HL-60 (cell line): ENCODE data around the gene TOX2.

Experiments
- DNase-seq, 2 experiments: peaks; one replicate each; pipeline ENCODE4 v3.0.0-alpha.2; 2010 to 2020; ENCODE audit warnings: low read depth in 1 of 2, low spot score in 1 of 2
- H3K27ac ChIP-seq: fragments of 250-450 bp; sonication (Bioruptor Pico); replicated peaks from 2 replicates; pipeline ENCODE4 v1.5.1; 2020; ENCODE audit warnings: mild to moderate bottlenecking, moderate library complexity
- H3K27me3 ChIP-seq: fragments of 250-450 bp; sonication (Bioruptor Pico); 2 replicates; pipeline ENCODE4 v1.5.1; 2021; ENCODE audit warnings: mild to moderate bottlenecking, moderate library complexity; ENCODE audit not compliant: insufficient read depth, poor library complexity, severe bottlenecking
- H3K4me3 ChIP-seq: replicated peaks from 2 replicates; pipeline ENCODE4 v1.5.1; 2011; ENCODE audit warnings: mild to moderate bottlenecking, control low read depth, low read length; ENCODE audit not compliant: insufficient read depth
- GABPA ChIP-seq: IDR thresholded peaks from 2 replicates; pipeline ENCODE4 v1.6.1; 2012; ENCODE audit warnings: low read depth
- POLR2AphosphoS5 ChIP-seq: IDR thresholded peaks from 2 replicates; pipeline ENCODE4 v1.6.1; 2012; ENCODE audit warnings: low read depth
- REST ChIP-seq: IDR thresholded peaks from 2 replicates; pipeline ENCODE4 v1.6.1; 2012; ENCODE audit warnings: low read depth; ENCODE audit not compliant: insufficient replicate concordance
- SPI1 ChIP-seq: IDR thresholded peaks from 2 replicates; pipeline ENCODE4 v1.6.1; 2012; ENCODE audit warnings: low read depth, mild to moderate bottlenecking, borderline replicate concordance
- TF ChIP-seq, protein P1 (sequence below): IDR thresholded peaks from one replicate; pipeline ENCODE4 v1.5.1; 2011; ENCODE audit warnings: low read length, control low read depth, inconsistent platforms; ENCODE audit not compliant: insufficient read depth

Gene TOX2

DNA sequence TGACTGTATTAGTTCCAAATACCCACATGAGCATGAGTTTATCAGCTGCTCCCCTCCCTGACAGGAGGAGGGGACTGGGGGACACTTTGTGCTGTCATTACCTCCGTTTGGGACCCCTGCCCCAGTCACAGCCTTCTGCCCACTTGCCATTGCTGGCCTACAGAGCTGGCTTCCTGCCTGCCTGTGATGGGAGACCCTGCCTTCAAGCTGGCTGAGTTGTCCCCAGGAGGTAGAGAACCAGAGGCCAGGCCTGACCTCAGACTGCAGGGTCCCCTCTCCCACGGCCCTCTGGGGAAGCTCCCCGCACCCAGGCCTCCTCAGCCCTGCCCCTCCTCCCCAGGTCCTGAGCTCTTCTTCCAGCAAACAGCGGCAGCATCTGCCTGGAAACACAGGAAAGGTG is 166.8 kb downstream of the TOX2 start:
- DNase-seq: no peak
- TF ChIP-seq REST: no peak
- TF ChIP-seq GABPA: no peak
- TF ChIP-seq, protein P1, sequence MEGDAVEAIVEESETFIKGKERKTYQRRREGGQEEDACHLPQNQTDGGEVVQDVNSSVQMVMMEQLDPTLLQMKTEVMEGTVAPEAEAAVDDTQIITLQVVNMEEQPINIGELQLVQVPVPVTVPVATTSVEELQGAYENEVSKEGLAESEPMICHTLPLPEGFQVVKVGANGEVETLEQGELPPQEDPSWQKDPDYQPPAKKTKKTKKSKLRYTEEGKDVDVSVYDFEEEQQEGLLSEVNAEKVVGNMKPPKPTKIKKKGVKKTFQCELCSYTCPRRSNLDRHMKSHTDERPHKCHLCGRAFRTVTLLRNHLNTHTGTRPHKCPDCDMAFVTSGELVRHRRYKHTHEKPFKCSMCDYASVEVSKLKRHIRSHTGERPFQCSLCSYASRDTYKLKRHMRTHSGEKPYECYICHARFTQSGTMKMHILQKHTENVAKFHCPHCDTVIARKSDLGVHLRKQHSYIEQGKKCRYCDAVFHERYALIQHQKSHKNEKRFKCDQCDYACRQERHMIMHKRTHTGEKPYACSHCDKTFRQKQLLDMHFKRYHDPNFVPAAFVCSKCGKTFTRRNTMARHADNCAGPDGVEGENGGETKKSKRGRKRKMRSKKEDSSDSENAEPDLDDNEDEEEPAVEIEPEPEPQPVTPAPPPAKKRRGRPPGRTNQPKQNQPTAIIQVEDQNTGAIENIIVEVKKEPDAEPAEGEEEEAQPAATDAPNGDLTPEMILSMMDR: no peak
- no peak for TF ChIP-seq POLR2AphosphoS5
- no peak for TF ChIP-seq SPI1
- H3K27me3 ChIP-seq: no peaks in the 10 kb centered on the region
- H3K27ac ChIP-seq: no peak overlapping the region
- H3K4me3 ChIP-seq: no peak overlapping the region

DNA sequence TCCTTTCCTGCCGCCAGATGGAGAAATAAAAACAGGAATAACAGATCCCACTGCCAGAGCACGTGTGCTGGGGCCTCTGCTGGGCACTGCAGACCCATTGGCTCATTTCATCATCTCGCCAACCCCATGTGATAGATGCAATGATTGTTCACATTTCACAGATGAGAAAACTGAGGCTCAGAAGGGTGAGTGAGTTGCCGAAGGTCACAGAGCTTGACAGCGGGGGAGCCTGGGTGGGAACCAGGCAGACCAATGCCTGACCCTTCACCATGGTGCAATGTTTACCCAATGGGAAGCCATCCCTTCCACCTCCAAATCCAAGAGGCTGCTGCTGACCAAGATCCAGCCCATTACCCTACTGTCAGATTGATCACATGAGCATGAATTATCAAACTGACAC is 167.2 kb downstream of the TOX2 start:
- Histone ChIP-seq H3K27ac (no peak overlapping the region), H3K4me3 (no peak overlapping the region), H3K27me3 (no peaks in the 10 kb centered on the region)
- no peak for DNase-seq
- TF ChIP-seq, protein P1: no peak

DNA sequence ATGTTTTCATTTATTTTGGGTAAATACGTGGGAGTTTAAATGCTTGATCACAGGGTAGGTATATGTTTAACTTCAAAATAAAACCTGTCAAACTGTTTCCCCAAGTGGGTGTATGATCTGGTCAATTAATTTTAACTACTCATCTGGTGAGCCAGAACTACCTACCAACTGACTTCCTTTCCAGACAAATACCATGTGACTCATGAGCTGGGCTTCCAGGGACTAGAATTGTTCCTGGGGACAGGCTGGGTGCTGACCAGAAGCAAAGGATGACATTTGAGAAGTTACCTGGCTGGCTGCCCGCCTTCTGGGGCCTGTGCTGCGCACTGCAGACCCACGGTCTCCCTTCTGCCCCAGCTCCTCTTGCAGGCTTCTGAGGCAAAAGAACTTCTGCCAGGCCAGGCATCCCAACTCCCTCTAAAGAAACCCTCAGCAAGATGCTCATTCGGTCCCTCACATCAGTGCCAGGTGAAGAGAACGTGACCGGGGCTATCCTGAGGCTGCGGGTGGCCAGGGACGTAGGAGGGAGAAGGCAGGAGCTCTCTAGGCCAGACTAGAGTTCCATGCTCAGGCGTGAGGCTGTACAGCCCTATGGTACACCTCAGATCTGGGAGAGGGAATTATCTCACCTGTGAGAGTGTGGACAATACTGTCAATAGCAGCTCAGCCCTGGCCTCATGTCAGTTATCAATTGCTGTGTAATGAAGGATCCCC is 168.7 kb downstream of the TOX2 start:
- no peak overlapping the region for H3K4me3 ChIP-seq
- no peak for DNase-seq
- TF ChIP-seq POLR2AphosphoS5: no peak
- no peak overlapping the region for H3K27ac ChIP-seq
- no peaks in the 10 kb centered on the region for H3K27me3 ChIP-seq

GRCh38 chr20:44084439-44084838 is 169.8 kb downstream of the TOX2 start:
- TF ChIP-seq GABPA (no peak), POLR2AphosphoS5 (no peak), REST (no peak), SPI1 (no peak)
- TF ChIP-seq, protein P1: no peak
- Histone ChIP-seq H3K27ac (no peak overlapping the region), H3K4me3 (no peak overlapping the region), H3K27me3 (no peaks in the 10 kb centered on the region)
- no peak for DNase-seq
